HG03097 (cell line): ENCODE data around the gene HSD17B13.
"Not testable (repeated sequence)": the region's sequence is repeated elsewhere in the genome, so short reads cannot be mapped to it uniquely, and the experiment has no call there.

Source experiments
- ATAC-seq: cut with Tn5 transposase; IDR thresholded peaks from one replicate; pipeline ENCODE4 v1.9.1; 2021; ENCODE audit not compliant: unreplicated experiment, low FRiP score

Gene HSD17B13

DNA sequence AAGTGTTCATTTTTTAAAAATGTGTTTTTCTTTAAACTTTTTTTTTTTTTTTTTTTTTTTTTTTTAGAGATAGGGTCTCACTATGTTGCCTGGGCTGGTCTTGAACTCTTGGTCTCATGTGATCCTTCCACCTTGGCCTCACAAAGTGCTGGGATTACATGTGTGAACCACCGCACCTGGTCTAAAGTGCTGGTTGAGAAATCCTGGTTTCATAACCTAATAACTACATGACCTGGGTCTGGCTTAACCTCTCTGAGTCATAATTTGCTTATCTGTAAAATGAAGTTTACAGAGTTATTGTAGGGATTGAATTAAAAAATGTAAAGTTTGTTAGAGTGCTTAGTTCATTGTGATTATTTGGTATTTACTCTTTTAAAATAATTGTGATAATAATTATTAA is 5.2 kb downstream of the HSD17B13 start:
- ATAC-seq = no peak

DNA sequence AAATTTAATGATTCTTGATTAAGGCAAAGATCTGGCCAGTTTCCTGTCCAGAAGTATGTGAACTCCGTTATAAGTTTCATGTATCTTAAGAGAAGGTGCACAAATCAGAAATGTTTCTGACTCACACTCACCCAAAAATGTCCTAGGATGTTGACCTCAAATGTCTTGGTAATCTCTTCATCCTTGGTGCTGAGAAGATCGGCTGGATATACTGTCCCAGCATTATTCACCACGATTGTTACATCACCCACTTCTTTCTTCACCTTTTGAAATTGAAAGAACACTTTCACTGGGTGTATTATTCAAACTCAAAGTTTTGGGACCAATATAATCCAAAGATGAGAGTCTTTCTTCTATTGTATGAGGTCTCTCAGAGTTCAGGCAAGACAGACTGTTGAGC is 5.7 kb downstream of the HSD17B13 start:
- no peak for ATAC-seq

DNA sequence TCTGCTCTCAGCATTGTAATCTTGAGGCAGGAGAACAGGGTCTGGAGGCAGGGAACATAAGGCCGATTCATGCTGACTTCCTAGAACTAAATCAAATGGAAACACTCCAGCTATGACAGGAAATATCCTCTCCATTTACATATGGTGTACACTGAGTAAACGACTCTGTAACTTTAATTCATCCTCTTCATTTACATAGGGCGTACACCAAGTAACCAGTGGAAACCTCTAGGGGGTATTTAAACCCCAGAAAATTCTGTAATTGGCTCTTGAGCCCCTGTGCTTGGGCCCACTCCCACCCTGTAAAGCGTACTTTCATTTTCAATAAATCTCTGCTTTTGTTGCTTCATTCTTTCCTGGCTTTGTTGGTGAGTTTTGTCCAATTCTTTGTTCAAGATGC is 7.7 kb downstream of the HSD17B13 start:
- ATAC-seq = not testable (repeated sequence)

DNA sequence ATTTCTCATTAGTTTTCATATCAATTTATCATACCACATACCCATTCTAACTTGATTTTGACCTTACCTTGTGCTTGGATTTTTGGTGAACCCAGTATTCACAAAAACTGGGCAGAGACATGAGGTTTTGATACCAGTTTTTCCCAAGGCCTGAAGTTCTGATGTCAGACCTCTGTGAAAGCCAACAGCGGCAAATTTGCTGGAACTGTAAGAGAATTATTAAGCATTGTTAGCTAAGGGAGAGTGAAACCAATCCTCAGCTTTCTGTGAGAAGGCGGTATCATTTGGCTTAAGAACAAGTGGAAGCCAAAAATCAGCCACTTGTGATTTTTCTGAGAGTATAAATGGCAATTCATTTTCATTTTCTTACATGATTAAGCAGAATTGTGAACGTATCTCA is 8.9 kb downstream of the HSD17B13 start:
- no peak for ATAC-seq

DNA sequence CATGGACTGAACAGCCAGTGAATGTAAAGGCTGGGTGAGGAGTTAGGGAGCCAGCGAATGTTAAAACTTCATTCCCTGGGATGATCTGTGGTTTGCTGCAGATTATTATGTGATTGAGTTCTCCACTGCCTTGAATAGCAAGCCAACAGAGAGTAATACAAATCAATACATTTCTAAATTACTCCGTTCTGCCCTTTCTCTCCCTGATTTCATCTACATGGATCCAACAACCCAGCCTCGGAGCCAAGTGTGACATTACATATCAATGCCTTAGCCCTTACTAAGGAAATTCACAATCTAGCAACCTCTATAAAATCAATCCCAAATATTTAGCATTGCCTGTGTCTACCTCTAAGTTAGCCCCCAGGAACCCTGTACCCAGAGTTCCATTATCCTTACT is 11.0 kb downstream of the HSD17B13 start:
- ATAC-seq = no peak

DNA sequence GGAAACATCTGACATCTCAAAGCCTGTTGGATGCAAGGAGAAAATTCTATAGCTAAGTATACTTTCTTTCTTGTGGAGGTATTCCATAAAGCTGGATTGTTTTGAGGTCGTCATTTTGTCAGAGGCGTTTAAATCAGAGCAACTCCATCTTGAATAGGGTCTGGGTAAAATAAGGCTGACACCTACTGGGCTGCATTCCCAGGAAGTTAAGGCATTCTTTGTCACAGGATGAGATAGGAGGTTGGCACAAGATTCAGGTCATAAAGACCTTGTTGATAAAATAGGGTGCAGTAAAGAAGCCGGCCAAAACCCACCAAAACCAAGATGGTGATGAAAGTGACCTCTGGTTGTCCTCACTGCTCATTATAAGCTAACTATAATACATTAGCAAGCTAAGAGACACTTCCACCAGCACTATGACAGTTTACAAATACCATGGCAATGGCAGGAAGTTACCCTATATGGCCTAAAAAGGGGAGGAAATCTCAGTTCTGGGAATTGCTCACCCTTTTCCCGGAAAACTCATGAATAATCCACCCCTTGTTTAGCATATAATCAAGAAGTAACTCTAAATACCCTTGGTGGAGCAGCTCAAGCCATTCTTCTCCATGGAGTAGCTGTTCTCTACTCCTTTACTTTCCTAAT is 11.9 kb downstream of the HSD17B13 start:
- no peak for ATAC-seq

DNA sequence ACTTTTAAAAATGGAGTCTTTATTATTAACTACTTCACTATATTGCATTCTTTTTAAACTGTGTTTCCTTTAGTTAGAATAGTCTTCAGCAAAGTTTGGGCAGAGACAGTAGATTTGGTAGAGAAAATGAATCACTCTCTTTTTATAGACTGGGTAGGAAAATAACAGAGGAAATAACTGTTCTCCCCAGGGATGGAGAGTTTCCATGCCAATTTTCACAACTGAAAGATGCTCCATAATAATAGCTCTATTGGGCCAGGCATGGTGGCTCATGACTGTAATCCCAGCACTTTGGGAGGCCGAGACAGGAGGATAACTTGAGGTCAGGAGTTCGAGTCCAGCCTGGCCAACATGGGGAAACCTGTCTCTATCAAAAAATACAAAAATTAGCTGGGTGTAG is 13.1 kb downstream of the HSD17B13 start:
- ATAC-seq = no peak

DNA sequence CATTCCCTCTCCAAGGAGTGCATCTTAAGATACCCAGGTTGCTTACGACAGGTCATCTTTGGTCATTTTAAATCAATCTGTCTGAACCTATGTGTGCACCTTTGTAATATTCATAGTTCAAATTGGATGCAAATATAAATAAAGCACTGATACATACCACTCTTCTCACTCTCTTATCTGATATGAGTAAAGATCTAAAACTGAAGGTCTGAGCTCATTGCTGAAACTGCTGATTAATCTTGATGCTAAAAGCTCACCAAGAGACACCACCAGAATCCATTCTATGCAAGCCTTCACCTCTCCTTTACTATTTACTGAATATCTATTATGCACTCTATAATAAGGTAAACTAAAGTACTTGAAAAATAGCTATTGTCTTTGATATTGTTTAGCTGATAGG is 16.6 kb downstream of the HSD17B13 start:
- ATAC-seq = no peak

DNA sequence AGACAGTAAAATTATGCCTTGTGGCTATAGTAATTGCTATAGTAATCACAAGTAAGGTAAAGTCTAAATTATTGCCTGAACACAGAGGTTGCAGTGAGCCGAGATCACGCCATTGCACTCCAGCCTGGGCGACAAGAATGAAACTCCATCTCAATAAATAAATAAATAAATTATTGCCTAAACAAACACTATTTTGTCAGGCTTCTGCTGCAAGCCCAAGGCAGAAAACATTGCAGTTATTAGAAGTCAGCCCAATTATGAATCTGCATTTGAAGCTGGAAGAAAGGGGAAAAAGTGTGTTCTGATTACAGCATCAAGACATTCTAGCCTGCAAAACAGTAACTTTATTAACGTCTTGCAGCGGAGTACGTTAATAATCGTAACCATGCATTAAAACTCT is 17.1 kb downstream of the HSD17B13 start:
- no peak for ATAC-seq

DNA sequence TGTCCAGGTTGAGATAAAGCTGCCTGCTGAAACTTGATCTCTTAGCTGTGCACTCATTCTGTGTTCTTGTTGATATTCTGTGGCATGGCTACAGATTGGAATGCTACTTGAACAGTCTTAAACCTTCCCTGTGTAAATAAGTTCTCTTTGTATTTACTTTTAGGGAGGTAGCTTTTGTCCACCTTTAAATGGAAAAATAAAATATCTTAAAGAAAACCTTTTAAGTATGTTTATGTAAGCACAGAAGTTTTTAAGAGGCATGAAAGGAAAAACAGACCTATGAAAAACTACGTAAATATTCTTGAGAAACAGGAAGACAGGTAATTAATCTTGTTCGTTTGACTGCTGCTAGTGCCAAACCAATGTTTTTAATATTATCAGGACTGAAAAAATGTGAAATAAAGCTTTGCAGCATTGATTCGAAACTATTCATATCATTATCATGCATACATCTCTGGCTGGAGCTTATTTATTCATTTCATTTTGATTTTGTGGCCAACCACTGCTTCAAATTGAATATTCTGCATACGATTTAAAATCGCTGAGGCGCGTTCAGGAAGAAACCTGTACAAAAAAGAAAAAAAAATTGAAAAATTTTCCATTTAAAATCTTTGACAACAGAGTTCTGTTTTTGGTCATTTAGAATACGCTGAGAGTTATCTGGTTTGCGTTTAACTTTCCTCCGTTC is 17.8 kb downstream of the HSD17B13 start:
- ATAC-seq = no peak

DNA sequence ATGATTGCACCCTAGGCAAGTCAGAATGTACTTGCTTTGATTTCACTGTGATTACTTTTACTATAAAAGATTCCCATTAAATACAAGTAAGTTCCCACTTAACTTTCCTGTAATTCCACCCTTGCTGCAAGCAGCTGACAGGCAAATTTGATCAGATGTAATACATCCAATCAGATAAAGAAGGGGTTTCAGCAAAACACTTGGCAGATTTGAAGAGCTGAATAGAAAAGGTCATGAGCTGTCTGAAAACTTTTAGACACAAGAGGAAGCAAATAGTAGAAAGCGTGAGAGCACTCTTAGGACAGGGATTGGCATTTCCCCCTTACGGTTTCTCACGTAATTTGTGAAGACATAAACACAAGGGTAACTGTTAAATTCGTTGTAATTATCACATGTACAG is 22.8 kb downstream of the HSD17B13 start:
- ATAC-seq = no peak

DNA sequence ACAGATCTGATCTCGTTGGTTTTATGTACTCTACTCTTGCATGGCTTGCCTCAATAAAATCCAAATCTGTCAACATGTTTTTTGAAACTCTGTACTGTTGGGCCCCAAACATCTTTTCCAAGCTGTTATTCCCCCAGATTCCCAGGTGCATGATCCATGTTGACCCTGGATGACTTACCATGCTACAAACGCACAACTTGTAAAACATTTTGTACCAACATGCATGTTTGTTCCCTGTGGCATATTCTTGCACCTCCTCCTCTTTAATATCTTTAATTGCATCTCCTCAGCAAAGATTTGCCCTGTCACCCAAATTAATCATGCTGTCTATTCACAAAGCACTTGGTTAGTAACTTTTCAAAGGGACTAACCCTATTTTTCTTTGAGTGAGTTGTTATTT is 24.3 kb downstream of the HSD17B13 start:
- no peak for ATAC-seq

DNA sequence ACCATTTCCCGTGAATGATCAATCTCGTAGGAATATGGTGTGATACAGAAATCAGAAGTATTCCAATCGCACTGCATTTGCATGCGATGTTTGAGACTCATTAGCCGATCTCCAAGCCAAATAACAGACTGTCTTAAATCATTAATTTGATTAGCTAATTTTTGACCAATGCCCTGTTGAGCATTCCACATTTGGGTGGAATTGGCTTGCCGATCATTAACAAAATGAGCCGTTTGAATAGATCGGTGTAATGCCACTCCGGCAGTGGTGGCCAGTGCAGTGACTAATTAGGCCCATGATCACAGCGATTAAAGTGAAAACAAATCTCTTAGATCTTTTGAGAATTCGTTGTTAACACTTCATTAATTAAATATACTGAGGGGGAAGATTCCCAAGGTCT is 27.8 kb downstream of the HSD17B13 start:
- not testable (repeated sequence) for ATAC-seq

DNA sequence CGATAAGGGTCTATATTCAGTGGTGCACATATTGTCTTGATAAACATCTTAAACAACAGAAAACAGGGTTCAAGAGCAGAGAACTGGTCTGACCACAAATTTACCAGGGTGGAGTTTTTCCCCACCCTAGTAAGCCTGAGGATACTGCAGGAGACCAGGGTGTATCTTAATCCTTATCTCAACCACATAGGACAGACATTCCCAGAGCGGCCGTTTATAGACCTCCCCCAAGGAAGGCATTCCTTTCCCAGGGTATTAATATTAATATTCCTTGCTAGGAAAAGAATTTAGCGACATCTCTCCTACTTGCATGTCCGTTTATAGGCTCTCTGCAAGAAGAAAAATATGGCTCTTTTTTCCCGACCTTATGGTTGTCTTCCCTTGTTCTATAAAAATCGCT is 28.8 kb downstream of the HSD17B13 start:
- ATAC-seq = not testable (repeated sequence)

DNA sequence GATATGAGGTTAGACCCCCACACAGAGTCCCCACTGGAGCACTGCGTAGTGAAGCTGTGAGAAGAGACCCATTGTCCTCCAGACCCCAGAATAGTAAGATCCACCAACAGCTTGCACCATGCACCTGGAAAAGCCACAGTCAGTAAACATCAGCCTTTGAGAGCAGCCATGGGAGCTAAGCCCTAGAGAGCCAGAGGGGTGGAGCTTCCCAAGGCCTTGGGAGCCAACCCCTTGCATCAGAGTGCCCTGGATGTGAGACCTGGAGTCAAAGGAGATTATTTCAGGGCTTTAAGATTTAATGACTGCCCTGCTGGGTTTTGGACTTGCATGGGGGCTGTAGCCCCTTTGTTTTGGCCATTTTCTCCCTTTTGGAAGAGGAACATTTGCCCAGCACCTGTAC is 35.7 kb downstream of the HSD17B13 start:
- no peak for ATAC-seq

DNA sequence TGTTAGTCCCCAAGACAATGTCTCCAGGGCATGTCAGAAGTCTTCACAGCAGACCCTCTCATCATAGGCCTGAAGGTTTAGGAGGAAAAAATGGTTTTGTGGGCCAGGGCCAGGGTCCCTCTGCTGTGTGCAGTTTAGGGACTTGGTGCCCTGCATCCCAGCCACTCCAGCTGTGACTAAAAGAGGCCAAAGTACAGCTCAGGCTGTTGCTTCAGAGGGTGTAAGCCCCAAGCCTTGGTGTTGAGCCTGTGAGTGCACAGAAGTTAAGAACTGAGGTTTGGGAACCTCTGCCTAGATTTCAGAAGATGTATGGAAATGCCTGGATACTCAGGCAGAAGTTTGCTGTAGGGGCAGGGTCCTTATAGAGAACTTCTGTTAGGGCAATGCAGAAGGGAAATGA is 38.4 kb downstream of the HSD17B13 start:
- ATAC-seq = not testable (repeated sequence)

DNA sequence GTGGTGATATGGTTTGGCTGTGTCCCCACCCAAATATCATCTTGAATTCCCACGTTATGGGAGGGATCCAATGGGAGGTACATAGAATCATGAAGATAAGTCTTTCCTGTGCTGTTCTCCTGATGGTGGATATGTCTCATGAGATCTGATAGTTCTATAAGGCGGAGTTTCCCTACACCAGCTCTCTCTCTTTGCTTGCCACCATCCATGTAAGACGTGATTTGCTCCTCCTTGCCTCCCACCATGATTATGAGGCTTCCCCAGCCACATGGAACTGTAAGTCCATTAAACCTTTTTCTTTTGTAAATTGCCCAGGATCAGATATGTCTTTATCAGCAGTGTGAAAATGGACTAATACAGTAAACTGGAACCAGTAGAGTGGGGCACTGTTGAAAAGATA is 39.5 kb downstream of the HSD17B13 start:
- no peak for ATAC-seq

DNA sequence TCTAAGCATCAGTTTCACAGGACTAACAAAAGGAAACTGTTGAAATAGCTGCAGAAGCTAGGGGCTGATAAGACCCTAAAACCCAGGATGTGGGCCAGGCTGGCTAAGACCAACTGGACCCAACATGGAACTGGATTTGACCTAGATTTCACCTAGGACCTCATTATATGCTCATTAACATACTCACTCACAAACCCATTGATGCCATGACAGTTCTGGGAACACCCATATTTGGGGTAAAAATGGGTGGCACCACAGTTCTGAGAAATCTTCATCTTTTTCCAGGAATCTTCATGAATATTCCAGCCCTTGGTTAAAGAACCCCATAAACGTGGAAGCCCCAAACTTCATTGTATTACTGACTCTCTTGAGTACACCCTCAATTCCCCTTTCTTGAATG is 41.1 kb downstream of the HSD17B13 start:
- ATAC-seq = no peak

DNA sequence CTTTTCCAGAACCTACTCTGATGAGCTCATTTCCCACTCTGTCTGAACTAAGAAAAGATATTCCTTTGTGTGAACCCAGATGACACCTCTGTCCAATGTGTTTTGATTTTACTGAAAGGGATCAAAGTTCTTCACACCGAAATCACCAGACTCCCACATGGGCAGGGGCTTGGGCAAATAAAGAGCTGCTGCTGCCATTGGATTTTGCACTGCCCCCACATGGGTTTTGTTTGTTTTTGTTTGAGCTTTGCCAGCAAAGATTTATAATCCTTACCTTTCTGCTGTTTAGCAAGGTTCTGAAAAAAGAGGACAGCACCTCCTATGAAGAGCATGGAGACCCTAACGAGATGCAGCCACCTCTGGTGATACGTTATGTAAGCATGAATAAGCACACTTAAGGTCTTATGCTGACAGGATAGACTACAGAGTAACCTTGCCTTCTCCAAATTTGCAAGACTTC is 44.3 kb downstream of the HSD17B13 start:
- no peak for ATAC-seq

DNA sequence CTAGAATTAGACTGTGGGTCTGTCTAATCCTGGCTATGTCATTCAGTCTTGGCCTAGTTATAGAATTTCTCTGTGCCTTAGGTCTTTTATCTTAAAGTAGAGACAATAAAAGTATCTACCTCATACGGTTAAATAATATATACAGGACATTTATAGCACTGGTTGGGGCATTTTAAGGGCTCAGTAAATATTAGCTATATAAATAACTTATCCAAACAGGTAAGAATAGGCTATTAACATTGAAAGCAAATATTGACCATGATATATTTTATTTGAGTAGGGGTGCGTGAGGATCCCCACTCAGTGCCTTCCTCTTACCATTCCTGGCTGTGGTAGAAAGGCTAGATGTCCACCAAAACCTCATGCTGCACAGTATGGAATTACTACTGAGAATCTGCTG is 47.4 kb downstream of the HSD17B13 start:
- ATAC-seq = no peak

DNA sequence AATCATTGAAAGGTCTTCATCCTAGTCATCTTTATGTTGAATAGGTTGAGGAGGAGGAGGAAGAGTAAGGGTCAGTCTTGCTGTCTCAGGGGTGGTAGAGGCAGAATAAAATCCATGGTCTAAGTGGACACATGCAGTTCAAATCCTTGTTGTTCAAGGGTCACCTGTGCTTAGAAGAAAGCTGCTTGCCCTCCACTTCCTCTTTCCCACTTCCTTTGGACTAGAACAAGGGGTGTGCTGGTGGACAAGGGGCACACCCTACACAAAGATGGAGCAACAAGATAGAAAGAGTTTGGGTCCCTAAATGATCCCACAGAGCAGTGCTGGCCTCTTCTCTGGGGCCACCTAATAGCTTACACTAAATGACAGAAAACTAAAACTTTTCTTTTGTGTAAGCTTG is 47.9 kb downstream of the HSD17B13 start:
- no peak for ATAC-seq

DNA sequence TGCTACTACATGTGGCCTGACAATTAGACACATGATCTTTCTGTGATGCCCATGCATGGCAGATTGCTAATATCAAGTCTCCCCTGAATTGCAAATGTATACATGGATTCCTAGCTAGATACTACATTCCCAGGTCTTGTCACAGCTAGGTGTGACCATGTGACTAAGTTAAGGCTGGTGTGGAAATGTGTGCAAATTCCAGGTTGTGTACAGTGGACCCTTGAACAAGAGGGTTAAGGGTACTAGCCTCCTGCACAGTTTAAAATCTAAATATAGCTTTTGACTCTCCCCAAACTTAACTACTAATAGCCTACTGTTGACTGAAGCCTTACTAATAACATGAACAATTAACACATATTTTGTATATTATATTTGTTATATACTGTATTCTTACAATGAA is 48.4 kb downstream of the HSD17B13 start:
- no peak for ATAC-seq
